DMS153 (cell line): ENCODE data around the gene CTNNA1.

Experiments
- DNase-seq: peaks from one replicate; lab custom pipeline; 2025; lab: John Stamatoyannopoulos, UW

The CTNNA1 gene

DNA sequence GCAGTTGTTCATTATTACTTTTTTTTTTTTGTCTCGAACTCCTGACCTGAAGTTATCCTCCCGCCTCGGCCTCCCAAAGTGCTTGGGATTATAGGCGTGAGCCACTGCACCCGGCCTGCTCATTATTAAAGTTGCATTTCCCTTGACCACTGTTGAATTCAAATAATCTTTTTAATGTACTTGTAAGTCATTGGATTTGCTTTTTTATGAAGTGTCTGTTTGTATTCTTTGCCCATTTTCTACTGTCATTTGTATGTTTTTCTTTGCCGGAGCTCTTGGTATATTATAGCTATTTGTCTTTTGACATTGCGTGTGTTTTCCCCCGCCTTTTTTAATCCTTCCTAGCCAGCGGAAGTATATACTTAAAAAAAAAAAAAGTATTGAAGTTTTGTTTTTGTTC, 99.9 kb downstream of the CTNNA1 start:
- no peak for DNase-seq

GRCh38 chr5:138867011-138867410, 113.8 kb downstream of the CTNNA1 start:
- no peak for DNase-seq

GRCh38 chr5:138869038-138869437, 115.8 kb downstream of the CTNNA1 start:
- no peak for DNase-seq

GRCh38 chr5:138869763-138870500, 116.7 kb downstream of the CTNNA1 start:
- no peak for DNase-seq

DNA sequence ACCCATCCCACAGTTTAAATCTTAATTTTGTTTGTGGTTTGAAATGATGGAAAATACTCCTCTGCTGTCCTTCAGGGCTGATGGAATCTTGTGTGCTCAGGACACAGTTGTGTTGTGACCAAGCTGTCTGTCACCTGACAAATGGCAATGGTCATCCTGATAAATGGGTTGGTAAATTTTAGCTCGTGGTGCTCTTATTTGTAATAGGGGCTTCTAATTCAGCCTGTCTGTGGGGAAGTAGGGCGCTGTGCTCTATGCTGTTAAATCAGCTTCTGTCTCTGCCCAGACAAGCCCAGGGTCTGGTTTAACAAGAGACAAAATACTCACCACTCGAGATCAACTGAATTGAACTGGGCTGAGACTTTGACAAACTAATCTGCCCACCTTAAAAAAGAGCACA, 117.4 kb downstream of the CTNNA1 start:
- DNase-seq = no peak

DNA sequence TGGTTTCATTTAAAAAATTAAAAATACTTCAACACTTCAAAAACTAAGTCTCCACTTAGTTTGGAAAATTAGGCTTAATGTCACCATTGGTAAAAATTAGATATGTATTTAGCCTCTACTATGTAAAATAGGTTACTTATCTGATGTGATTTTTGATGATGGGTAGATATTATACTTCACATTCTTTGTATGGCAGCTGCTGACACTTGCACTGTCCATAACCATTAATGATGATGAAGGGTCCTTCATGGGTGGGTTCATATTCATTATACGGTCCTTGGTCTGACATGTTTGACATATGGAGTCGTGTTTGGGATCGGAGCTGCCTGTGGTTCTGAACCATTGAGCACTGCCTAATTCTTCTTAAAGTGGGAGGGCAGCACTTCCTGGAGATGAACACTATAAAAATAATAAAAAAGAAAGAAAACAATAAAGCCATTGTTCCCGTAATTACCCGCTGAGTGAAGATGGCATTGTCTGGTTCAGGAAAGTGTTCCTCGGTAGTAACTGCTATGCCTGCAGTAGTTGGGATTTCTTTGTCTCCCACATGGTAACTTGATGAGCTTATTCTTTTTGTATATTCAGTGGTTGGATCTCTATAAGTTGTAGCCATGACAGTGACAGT, 119.7 kb downstream of the CTNNA1 start:
- no peak for DNase-seq

GRCh38 chr5:138873466-138874221, 120.4 kb downstream of the CTNNA1 start:
- no peak for DNase-seq

DNA sequence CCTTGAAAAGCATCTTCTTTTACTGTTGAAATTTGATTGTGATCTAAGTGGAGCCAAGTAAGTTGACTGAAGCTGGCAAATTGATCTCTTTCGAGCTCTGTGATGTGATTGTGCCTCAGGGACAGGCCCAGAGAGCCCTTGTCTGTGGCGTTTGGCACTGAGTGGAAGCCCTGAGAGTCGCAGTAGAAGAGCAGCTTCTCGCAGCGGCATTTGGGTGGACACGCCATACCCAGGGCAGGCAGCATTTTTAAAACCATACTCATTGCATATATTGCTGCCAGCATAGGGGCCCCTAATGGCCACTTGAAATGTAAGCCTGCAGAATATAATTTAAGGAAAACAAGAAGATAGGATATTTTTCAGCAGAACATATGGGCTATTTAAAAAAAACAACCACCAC, 121.0 kb downstream of the CTNNA1 start:
- no peak for DNase-seq

- no peak for DNase-seq
These were observed 121.7 kb downstream of the CTNNA1 start, which contains the start of gene LRRTM2 for GRCh38 chr5:138874771-138875551. Gene LRRTM2 (minus strand): TSS chr5:138875335. CDS start chr5:138874911, 424 bp downstream.

DNA sequence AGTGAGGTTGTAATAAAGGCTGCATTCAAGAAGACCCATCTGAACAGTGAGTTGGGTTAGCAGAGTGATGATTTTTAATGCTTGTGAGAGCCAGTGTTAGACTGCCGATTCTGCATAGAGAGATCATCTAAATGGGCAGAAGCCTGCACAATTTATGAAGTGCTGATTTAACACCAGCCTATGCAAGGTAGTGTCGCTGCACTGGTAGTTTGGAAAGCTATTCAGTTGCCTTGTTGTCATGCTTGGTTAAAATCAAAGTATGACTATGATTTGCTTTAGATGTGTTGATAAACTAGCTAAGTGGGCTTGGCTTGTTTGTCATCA, 122.3 kb downstream of the CTNNA1 start:
- DNase-seq = no peak

DNA sequence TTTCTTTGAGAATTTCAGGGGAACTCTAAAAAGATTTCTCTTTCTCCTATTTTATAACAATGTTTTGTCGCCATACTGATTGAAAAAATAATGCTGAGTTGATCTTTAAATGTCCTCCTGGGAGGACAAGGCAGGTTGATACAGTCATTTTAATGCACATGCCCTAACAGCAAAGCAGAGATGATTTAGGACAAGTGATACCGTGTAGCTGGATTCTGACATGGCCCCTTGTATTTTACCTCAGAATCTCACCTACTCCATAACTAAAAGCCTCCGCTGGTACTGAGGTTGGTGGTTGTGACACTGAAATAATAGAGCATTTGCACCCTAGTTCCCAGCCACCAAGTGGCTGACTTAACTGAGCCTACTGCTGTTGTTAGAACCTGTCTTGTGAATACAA, 122.7 kb downstream of the CTNNA1 start:
- no peak for DNase-seq

DNA sequence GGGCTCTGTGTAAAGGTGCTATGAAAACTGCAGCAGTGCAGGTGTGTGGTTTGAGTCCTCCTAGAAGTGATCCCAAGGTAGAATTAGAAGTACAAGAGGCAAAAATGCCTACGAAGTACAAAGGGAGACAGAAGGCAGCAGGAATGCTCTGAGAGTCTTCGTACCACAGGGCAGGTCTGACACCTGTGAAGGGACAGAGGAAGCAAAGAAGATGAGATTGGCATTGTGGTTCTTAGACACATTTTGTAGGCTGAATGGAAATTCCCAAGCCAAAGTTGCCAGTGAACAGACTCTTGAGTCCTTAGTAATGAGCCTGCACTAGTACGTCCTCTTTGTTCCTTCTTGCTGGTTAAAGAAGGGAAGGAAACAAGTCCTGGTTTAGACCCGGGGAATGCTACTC, 123.6 kb downstream of the CTNNA1 start:
- no peak for DNase-seq

DNA sequence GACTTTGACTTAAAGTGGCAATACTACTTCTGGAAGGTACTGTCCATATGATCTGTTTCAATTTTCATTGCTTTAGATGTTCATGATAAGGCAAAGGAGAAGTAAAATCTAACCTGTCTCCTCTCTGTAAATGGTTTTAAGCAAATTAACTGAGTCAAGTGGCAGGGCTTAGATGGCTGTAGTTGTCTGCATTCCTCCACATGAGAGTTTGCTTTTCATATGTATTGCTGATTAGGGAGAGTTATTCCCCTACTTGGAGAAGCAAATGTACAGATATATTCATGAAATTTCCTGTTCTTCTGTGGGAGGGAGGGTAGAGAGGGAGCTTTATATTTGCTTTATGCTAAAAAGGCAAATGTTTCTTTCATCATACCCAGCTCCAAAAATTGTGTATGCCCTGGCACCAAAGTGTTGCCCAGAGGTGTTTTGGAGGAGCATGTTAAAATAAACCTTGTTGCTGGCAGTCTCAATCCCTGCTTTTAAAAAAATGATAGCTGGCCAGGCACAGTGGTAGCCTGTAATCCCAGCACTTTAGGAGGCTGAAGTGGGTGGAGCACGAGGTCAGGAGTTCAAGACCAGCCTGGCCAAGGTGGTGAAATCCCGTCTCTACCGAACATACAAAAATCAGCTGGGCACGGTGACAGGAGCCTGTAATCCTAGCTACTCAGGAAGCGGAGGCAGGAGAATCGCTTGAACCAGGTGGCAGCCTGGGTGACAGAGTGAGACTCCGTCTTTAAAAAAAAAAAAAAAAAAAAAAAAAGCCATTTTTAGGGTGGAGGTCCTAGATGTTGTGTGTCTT, 125.4 kb downstream of the CTNNA1 start:
- DNase-seq = no peak

DNA sequence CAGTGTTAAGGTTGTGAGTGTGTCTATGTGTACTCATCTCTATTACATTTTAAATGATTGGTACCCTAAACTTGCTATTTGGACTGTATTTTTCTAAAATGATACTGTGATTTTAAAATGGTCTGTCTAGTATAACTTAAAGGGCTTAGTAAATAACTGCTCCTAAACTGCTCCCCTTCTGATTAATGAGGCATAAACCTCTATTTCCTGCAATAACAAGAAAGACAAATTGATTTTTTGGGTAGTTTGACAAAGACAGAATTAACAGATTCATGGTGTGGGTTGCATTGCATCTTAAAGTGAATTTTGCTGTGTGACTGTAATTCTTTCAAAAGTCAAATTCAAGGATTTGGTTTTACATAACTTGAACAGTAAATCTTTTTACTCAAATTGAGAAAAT, 130.0 kb downstream of the CTNNA1 start:
- DNase-seq = no peak

GRCh38 chr5:138884094-138884493, 130.9 kb downstream of the CTNNA1 start:
- DNase-seq = no peak

- no peak for DNase-seq
These were observed 131.3 kb downstream of the CTNNA1 start for GRCh38 chr5:138884554-138884953.

- DNase-seq = no peak
These were observed 136.8 kb downstream of the CTNNA1 start for GRCh38 chr5:138889994-138890393.

- DNase-seq = no peak
These were observed 137.4 kb downstream of the CTNNA1 start for GRCh38 chr5:138890644-138891043.

- no peak for DNase-seq
These were observed 142.7 kb downstream of the CTNNA1 start for GRCh38 chr5:138895918-138896317.

- DNase-seq = no peak
These were observed 145.1 kb downstream of the CTNNA1 start for GRCh38 chr5:138898299-138898698.

DNA sequence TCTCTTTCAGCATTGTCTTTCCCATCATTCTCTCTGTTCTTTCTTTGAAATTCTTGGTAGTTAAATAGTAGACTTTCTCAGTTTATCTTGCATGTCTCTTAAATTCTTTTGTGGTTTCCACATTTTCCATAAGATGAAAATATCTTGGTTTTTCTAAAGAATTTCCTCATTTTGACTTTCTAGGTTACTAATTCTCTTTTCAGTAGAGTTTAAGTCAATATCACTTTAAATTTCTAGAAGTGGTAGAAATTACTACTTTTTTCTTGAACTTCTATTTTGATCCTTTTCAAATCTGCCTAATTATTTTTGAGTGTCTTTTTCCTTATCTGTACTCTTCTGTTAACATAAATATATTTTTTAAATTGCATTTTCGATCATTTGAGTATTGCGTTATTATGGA, 145.5 kb downstream of the CTNNA1 start:
- DNase-seq = no peak
